Central memory CD8-positive, alpha-beta T cell (primary cell): ENCODE data around the gene FIGNL2.

Experiments
- ATAC-seq: fragments of 150-1000 bp; cut with Tn5 transposase; replicated peaks from 2 replicates; pipeline ENCODE4 v1.10.0; 2022; ENCODE audit warnings: mild to moderate bottlenecking, moderate FRiP score, moderate number of reproducible peaks; ENCODE audit not compliant: poor library complexity, severe bottlenecking; ENCODE audit errors: extremely low read depth
- DNase-seq, 2 donors: peaks; one replicate each; pipeline ENCODE4 v3.0.0; 2021; ENCODE audit warnings: low spot score in 2 of 2
- H3K27ac Mint-ChIP-seq: one replicate; pipeline ENCODE4 v1.8.0; 2022; ENCODE audit warnings: low read depth, mild to moderate bottlenecking, moderate library complexity, mixed read lengths
- H3K27me3 Mint-ChIP-seq: one replicate; pipeline ENCODE4 v1.8.0; 2022; ENCODE audit warnings: mixed read lengths
- H3K36me3 Mint-ChIP-seq: one replicate; pipeline ENCODE4 v1.8.0; 2022; ENCODE audit warnings: mild to moderate bottlenecking, moderate library complexity, mixed read lengths; ENCODE audit not compliant: insufficient read depth
- H3K4me1 Mint-ChIP-seq: one replicate; pipeline ENCODE4 v1.8.0; 2022; ENCODE audit warnings: mixed read lengths
- H3K4me3 Mint-ChIP-seq: one replicate; pipeline ENCODE4 v1.8.0; 2022; ENCODE audit warnings: mild to moderate bottlenecking, moderate library complexity, mixed read lengths
- H3K9me3 Mint-ChIP-seq: one replicate; pipeline ENCODE4 v1.8.0; 2022; ENCODE audit warnings: mixed read lengths

FIGNL2 gene

GRCh38 chr12:51847643-51848325, 734 bp downstream of the FIGNL2 start:
- no peaks in the 10 kb centered on the region for H3K36me3 Mint-ChIP-seq
- peaks cover 23% of the 10 kb centered on the region for H3K4me1 Mint-ChIP-seq
- ATAC-seq = no peak
- no peak for DNase-seq
- no peaks in the 10 kb centered on the region for H3K9me3 Mint-ChIP-seq
- peaks cover 65% of the 10 kb centered on the region for H3K27me3 Mint-ChIP-seq
- peak overlapping the region; percentile 69 for H3K4me3 Mint-ChIP-seq
- no peak overlapping the region for H3K27ac Mint-ChIP-seq

GRCh38 chr12:51846911-51847642, 1.4 kb downstream of the FIGNL2 start:
- Mint-ChIP-seq H3K27ac (no peak overlapping the region), H3K4me1 (peaks cover 23% of the 10 kb centered on the region), H3K9me3 (no peaks in the 10 kb centered on the region), H3K27me3 (peaks cover 65% of the 10 kb centered on the region), H3K4me3 (peak overlapping the region; percentile 69), H3K36me3 (no peaks in the 10 kb centered on the region)
- ATAC-seq (peak; percentile 48), DNase-seq (no peak)

GRCh38 chr12:51846271-51846691, 2.2 kb downstream of the FIGNL2 start:
- Mint-ChIP-seq H3K27ac (no peak overlapping the region), H3K36me3 (no peaks in the 10 kb centered on the region), H3K4me1 (peaks cover 19% of the 10 kb centered on the region), H3K4me3 (peak overlapping the region; percentile 69), H3K27me3 (peaks cover 65% of the 10 kb centered on the region), H3K9me3 (no peaks in the 10 kb centered on the region)
- DNase-seq (no peak), ATAC-seq (no peak)

GRCh38 chr12:51845482-51845881, 3.0 kb downstream of the FIGNL2 start:
- ATAC-seq (no peak), DNase-seq (no peak)
- no peak overlapping the region for H3K27ac Mint-ChIP-seq
- peak overlapping the region; percentile 69 for H3K4me3 Mint-ChIP-seq
- H3K27me3 Mint-ChIP-seq = peaks cover 60% of the 10 kb centered on the region
- peaks cover 12% of the 10 kb centered on the region for H3K4me1 Mint-ChIP-seq
- H3K36me3 Mint-ChIP-seq = no peaks in the 10 kb centered on the region
- no peaks in the 10 kb centered on the region for H3K9me3 Mint-ChIP-seq

GRCh38 chr12:51844854-51845253, 3.7 kb downstream of the FIGNL2 start:
- Mint-ChIP-seq H3K9me3 (no peaks in the 10 kb centered on the region), H3K27me3 (peaks cover 62% of the 10 kb centered on the region), H3K36me3 (no peaks in the 10 kb centered on the region), H3K27ac (no peak overlapping the region), H3K4me3 (no peak overlapping the region), H3K4me1 (peaks cover 12% of the 10 kb centered on the region)
- no peak for ATAC-seq
- DNase-seq = no peak

- no peaks in the 10 kb centered on the region for H3K9me3 Mint-ChIP-seq
- no peaks in the 10 kb centered on the region for H3K36me3 Mint-ChIP-seq
- peaks cover 9% of the 10 kb centered on the region for H3K4me1 Mint-ChIP-seq
- no peak for ATAC-seq
- no peak for DNase-seq
- no peak overlapping the region for H3K4me3 Mint-ChIP-seq
- H3K27ac Mint-ChIP-seq = no peak overlapping the region
- H3K27me3 Mint-ChIP-seq = peaks cover 88% of the 10 kb centered on the region
These were observed 6.8 kb downstream of the FIGNL2 start for GRCh38 chr12:51841727-51842126.

GRCh38 chr12:51840966-51841365, 7.6 kb downstream of the FIGNL2 start:
- Mint-ChIP-seq H3K4me3 (no peak overlapping the region), H3K27me3 (peaks cover 80% of the 10 kb centered on the region), H3K36me3 (no peaks in the 10 kb centered on the region), H3K4me1 (peaks cover 1% of the 10 kb centered on the region), H3K9me3 (no peaks in the 10 kb centered on the region), H3K27ac (no peak overlapping the region)
- DNase-seq = no peak
- no peak for ATAC-seq

- Mint-ChIP-seq H3K9me3 (no peaks in the 10 kb centered on the region), H3K27ac (no peak overlapping the region), H3K36me3 (no peaks in the 10 kb centered on the region), H3K4me1 (no peaks in the 10 kb centered on the region), H3K4me3 (no peak overlapping the region), H3K27me3 (peaks cover 76% of the 10 kb centered on the region)
- ATAC-seq (no peak), DNase-seq (no peak)
These were observed 9.1 kb downstream of the FIGNL2 start for GRCh38 chr12:51839310-51839947.

GRCh38 chr12:51838762-51839161, 9.8 kb downstream of the FIGNL2 start:
- H3K27ac Mint-ChIP-seq = no peak overlapping the region

GRCh38 chr12:51838036-51838435, 10.5 kb downstream of the FIGNL2 start:
- ATAC-seq = no peak
- Mint-ChIP-seq H3K27me3 (peaks cover 82% of the 10 kb centered on the region), H3K9me3 (no peaks in the 10 kb centered on the region), H3K27ac (no peak overlapping the region), H3K4me3 (no peak overlapping the region), H3K4me1 (peaks cover 5% of the 10 kb centered on the region), H3K36me3 (no peaks in the 10 kb centered on the region)
- no peak for DNase-seq

More at GRCh38 chr12:51838762-51839161, 9.8 kb downstream of the FIGNL2 start:
- peaks cover 76% of the 10 kb centered on the region for H3K27me3 Mint-ChIP-seq
- H3K36me3 Mint-ChIP-seq = no peaks in the 10 kb centered on the region
- no peaks in the 10 kb centered on the region for H3K9me3 Mint-ChIP-seq
- no peaks in the 10 kb centered on the region for H3K4me1 Mint-ChIP-seq
- H3K4me3 Mint-ChIP-seq = no peak overlapping the region
- DNase-seq (no peak), ATAC-seq (no peak)

- ATAC-seq (no peak), DNase-seq (no peak)
- no peaks in the 10 kb centered on the region for H3K36me3 Mint-ChIP-seq
- no peak overlapping the region for H3K27ac Mint-ChIP-seq
- no peaks in the 10 kb centered on the region for H3K9me3 Mint-ChIP-seq
- no peak overlapping the region for H3K4me3 Mint-ChIP-seq
- peaks cover 82% of the 10 kb centered on the region for H3K27me3 Mint-ChIP-seq
- H3K4me1 Mint-ChIP-seq = peaks cover 12% of the 10 kb centered on the region
These were observed 11.2 kb downstream of the FIGNL2 start for GRCh38 chr12:51837286-51837685.

GRCh38 chr12:51836827-51837173, 11.7 kb downstream of the FIGNL2 start:
- peaks cover 82% of the 10 kb centered on the region for H3K27me3 Mint-ChIP-seq
- no peak for DNase-seq
- no peak for ATAC-seq

More at GRCh38 chr12:51836827-51837173, 11.7 kb downstream of the FIGNL2 start:
- H3K9me3 Mint-ChIP-seq = no peaks in the 10 kb centered on the region
- H3K4me1 Mint-ChIP-seq = peaks cover 13% of the 10 kb centered on the region
- no peak overlapping the region for H3K27ac Mint-ChIP-seq
- H3K36me3 Mint-ChIP-seq = no peaks in the 10 kb centered on the region
- no peak overlapping the region for H3K4me3 Mint-ChIP-seq
